SHP77 (cell line): ENCODE results near the gene TRIM34.
"Not testable (repeated sequence)": the region's sequence is repeated elsewhere in the genome, so short reads cannot be mapped to it uniquely, and the experiment has no call there.

Source experiments
- DNase-seq, 2 experiments: peaks; one replicate each; lab custom pipeline; 2025; lab: John Stamatoyannopoulos, UW

The TRIM34 gene

GRCh38 chr11:5684036-5684645, 59.3 kb downstream of the TRIM34 start:
- DNase-seq: no peak

- DNase-seq: peak; percentile 6 to 10
These were observed 60.0 kb downstream of the TRIM34 start, which contains the start of gene TRIM5 for GRCh38 chr11:5684646-5685362. Gene TRIM5 (minus strand): TSS chr11:5685074. CDS start chr11:5680177, 4,897 bp downstream.

- no peak for DNase-seq
These were observed 61.6 kb downstream of the TRIM34 start for GRCh38 chr11:5686426-5686825.

- DNase-seq: no peak
These were observed 63.7 kb downstream of the TRIM34 start for GRCh38 chr11:5688482-5688881.

- DNase-seq: no peak
These were observed 64.8 kb downstream of the TRIM34 start, which contains the start of gene TRIM22 for GRCh38 chr11:5689551-5689983. Gene TRIM22 (plus strand): TSS chr11:5689790. CDS start chr11:5696233, 6,443 bp downstream.

- DNase-seq: no peak
These were observed 65.4 kb downstream of the TRIM34 start for GRCh38 chr11:5690216-5690615.

- no peak for DNase-seq
These were observed 65.9 kb downstream of the TRIM34 start for GRCh38 chr11:5690736-5691135.

- DNase-seq: not testable (repeated sequence)
These were observed 66.6 kb downstream of the TRIM34 start for GRCh38 chr11:5691238-5691963.

GRCh38 chr11:5691964-5692361, 67.2 kb downstream of the TRIM34 start:
- no peak for DNase-seq
